ENCODE measurements around the gene RASA4B. TPM values are rescaled to one million over a fixed set of nuclear protein-coding genes. Genes with fewer than 3 reads are reported as not detected.
"Not testable (repeated sequence)": the region's sequence is repeated elsewhere in the genome, so short reads cannot be mapped to it uniquely, and the experiment has no call there.

RASA4B gene
- 143 TPM for total RNA-seq

DNA sequence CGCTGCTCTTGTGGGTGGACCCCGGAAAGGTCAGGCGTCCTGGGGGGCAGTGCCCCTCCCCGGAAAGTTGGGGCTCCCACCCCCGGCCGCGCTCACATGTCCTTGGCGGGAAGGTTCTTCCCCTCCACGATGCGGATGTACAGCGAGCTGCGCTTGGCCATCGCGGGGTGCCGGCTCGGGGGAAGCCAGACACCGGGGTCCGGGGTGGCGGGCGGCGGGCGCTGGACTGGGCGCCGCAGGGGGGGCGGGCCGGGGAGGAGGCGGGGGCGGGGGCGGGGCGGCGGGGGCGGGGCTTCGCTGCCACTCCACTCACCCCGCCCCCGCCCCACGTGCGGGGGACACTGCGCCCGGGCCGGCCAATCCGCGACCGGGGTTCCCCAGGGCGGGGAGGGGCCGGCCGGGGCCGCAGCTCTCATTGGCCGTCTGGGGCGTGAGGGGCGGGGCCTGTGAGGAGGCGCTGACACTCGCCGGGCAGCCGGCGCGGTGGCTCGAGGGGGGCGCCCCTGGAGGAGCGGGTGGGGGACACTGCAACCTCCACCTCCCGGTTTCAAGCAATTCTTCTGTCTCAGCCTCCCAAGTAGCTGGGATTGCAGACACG lies at the start of gene RASA4B:
Gene RASA4B, minus strand, starts transcription at position 228 of the 598 bp plus-strand sequence. Its CDS starts 67 bp downstream, at position 161.
- H3K27ac ChIP-seq; H3K9me3 ChIP-seq; H3K36me3 ChIP-seq; H3K27me3 ChIP-seq; intact Hi-C loops (cut with DNase I); H3K4me1 ChIP-seq: not testable (repeated sequence)
- peak in 1 of 2 donors; percentile 40 for DNase-seq (ENCODE audit: low spot score in 2 of 2)
- peak within 1 kb of the TSS in 1 of 2 donors; percentile 50 for H3K4me3 ChIP-seq

DNA sequence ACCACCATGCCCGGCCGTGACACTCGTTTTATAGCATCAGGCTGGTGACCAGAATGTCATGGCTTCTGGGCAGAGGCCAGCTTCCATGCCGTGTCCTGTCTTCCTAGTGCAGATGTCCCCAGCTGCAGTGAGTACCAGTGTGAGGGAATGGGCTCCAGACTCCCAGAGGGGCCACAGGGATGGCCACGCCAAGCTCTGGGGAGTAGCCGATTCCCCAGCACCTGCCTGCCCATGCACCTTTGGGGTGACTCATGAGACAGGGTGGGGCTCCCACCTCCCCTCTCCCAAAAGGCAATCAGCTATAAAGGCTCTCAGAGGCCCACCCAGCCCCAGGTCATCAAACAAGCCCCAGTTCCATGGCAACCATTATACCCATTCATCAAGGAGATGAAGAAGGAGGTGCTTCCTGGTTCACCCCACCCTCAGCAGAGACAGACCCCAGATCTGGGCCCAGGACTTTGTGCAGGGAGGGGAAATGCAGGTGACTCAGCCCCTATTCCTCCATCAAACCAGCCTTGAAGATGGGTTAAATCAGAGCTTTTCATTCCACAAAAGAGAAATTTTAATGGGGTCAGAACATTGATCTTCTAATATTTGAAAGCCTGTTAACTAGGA lies 33.3 kb upstream of the RASA4B start, which contains the start of gene SPDYE2:
Gene SPDYE2, plus strand, starts transcription at position 419 of the 615 bp plus-strand sequence. CDS start 2,030 bp downstream, outside the sequence.
- intact Hi-C loops (cut with DNase I); H3K36me3 ChIP-seq; H3K4me1 ChIP-seq; H3K27me3 ChIP-seq; H3K9me3 ChIP-seq; H3K27ac ChIP-seq; H3K4me3 ChIP-seq; DNase-seq (ENCODE audit: low spot score in 2 of 2): not testable (repeated sequence)

DNA sequence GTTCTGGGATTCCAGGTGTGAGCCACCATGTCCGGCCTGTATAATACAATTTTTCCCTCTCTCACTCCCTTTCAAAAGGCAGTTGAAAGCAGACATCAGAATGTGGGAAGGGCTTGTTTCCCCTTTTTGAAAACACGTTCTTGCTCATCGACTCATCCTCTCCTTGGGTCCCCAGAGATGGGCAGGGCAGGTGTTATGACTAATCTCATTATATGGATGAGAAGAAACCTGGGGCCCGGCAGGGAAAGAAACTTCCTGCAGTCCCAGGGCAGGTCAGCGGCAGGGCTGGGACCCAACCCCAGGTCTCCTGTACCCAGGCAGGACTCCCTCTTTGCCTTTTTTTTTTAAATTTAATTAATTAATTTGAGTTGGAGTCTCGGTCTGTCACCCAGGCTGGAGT lies 28.8 kb upstream of the RASA4B start:
- DNase-seq (ENCODE audit: low spot score in 2 of 2); H3K9me3 ChIP-seq; H3K4me3 ChIP-seq; H3K27ac ChIP-seq; intact Hi-C loops (cut with DNase I); H3K36me3 ChIP-seq; H3K4me1 ChIP-seq; H3K27me3 ChIP-seq: not testable (repeated sequence)

DNA sequence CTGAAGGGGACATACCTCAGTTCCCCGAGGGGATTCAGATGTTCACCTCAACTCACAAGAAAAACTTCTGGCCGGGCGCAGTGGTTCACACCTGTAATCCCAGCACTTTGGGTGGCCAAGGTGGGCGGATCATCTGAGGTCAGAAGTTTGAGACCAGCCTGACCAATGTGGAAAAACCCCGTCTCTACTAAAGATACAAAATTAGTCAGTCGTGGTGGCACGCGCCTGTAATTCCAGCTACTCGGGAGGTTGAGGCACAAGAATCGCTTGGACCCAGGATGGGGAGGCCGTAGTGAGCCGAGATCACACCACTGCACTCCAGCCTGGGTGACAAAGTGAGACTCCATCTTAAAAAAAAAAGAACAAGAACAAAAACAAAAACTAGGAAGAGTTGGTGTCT lies 27.7 kb upstream of the RASA4B start:
- H3K4me1 ChIP-seq; H3K36me3 ChIP-seq; H3K27ac ChIP-seq; H3K27me3 ChIP-seq; DNase-seq (ENCODE audit: low spot score in 2 of 2); intact Hi-C loops (cut with DNase I); H3K9me3 ChIP-seq; H3K4me3 ChIP-seq: not testable (repeated sequence)

DNA sequence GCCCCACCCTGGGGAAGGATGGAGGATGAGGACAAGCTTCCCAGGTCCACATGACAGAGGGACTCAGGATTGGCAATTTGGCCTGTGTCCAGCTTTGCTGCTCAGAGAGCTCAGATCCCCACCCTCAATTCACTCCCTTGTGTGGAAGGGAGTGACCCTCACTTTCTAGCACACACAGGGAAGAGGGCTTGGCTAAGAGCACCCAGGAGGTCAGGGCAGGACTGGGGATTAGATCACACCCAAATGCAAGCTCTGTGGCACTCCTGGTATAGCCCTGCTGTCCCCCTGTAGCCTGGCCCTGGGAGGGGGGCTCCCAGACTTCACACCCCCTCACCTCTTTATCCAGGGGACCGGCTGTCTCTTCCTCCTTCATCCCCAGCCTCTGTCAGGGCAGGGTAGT lies 26.8 kb upstream of the RASA4B start:
- H3K27me3 ChIP-seq; H3K9me3 ChIP-seq; H3K4me1 ChIP-seq; H3K36me3 ChIP-seq; intact Hi-C loops (cut with DNase I); H3K4me3 ChIP-seq; H3K27ac ChIP-seq; DNase-seq (ENCODE audit: low spot score in 2 of 2): not testable (repeated sequence)

DNA sequence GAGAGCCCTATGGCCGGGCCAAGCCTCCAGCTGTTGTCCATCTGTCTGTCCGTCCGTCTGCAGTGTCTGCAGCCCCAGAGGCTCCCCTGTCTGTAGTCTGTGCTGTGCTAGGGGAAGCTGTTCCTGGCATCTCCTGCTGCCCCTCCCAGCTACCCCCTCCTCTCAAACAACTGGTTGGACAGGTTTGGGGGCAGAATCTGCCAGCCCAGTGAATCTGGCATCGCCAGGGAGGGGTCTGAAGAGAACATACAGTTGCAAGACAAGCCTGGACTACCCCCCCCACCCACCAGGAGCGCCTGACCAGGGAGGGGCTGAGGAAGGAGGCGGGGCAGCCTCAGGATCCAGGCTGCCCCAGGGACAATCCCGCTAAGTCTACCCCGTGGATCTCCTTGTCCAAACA lies 26.0 kb upstream of the RASA4B start, which contains the start of gene UPK3BL2:
Gene UPK3BL2, minus strand, starts transcription at position 101 of the 400 bp plus-strand sequence. Its CDS starts 60 bp downstream, at position 41.
- H3K27me3 ChIP-seq; H3K9me3 ChIP-seq; H3K4me1 ChIP-seq; H3K27ac ChIP-seq; intact Hi-C loops (cut with DNase I); H3K4me3 ChIP-seq; DNase-seq (ENCODE audit: low spot score in 2 of 2); H3K36me3 ChIP-seq: not testable (repeated sequence)

DNA sequence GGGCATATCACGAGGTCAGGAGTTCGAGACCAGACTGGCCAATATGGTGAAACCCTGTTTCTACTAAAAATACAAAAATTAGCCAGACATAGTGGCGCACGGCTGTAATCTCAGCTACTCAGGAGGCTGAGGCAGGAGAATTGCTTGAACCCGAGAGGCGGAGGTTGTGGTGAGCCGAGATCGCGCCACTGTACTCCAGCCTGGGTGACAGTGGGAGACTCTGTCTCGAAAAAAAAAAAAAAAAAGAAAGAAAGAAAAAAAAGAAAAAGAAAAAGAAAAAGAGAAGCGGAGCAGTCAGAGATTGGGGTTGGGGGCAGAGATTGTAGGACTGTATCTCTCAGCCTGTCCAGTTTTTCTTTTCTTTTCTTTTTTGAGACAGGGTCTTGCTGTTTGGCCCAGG lies 25.2 kb upstream of the RASA4B start:
- H3K27ac ChIP-seq; H3K27me3 ChIP-seq; H3K4me1 ChIP-seq; H3K36me3 ChIP-seq; DNase-seq (ENCODE audit: low spot score in 2 of 2); intact Hi-C loops (cut with DNase I); H3K4me3 ChIP-seq; H3K9me3 ChIP-seq: not testable (repeated sequence)

DNA sequence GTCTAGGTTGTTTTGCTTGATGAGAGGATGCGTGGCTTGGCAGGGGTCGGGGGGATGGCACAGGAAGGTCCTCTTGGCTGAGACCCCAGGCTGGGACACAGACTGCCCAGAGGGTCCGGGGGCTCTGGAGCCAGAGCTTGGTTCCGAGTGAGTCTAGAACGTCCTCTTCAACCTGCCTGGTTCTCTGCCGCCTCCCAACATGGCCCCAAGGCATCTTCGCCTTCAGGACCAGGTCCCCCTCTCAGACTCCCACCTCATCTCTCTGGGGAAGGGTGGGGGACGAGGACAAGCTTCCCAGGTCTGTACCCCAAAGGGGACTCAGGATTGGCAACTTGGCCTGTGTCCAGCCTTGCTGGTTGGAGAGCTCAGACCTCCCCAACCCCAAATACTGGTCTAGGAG lies 24.5 kb upstream of the RASA4B start:
- H3K4me1 ChIP-seq: not testable (repeated sequence)

DNA sequence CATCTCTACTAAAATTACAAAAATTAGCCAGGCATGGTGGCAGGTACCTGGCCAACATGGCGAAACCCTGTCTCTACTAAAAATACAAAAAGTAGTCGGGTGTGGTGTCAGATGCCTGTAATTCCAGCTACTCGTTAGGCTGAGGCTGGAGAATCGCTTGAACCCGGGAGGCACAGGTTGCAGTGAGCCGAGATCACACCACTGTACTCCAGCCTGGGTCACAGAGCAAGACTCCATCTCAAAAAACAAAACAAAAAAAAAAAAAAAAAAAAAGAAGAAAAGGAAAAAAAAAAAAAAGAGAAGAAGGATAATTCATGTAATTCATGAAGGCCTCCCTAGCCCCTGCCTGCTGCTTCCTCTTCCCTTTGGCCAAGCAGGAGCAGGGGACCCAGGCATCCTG lies 23.0 kb upstream of the RASA4B start:
- H3K4me3 ChIP-seq; H3K4me1 ChIP-seq; H3K27me3 ChIP-seq; DNase-seq (ENCODE audit: low spot score in 2 of 2); intact Hi-C loops (cut with DNase I); H3K9me3 ChIP-seq; H3K36me3 ChIP-seq; H3K27ac ChIP-seq: not testable (repeated sequence)

More for the DNA sequence above, 24.5 kb upstream of the RASA4B start:
- intact Hi-C loops (cut with DNase I); H3K27me3 ChIP-seq; H3K4me3 ChIP-seq; DNase-seq (ENCODE audit: low spot score in 2 of 2); H3K9me3 ChIP-seq; H3K27ac ChIP-seq; H3K36me3 ChIP-seq: not testable (repeated sequence)

DNA sequence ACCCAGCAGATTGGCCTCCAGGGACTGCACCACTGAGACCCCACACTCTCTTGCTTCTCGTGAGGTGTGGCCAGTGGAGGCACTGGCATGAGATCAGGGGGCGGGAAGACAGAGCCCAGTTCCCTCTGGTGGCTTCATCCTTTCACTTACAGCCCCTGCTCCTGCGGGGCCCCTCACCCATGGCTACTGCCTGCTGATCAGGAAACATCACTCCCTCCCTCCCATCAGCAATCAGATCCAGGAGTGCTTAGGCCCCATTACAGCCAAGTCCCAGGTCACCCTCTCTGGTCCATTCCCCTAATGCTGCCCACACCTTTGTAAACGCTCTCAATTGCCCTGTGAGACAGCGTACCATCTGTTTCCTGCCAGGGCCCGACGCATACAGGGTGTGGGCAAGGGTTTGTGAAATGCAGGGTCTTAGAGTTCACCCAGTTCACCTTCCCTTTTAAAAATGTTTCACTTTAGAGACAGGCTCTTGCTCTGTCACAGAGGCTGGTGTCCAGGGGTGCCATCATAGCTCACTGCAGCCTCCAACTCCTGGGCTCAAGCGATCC lies 17.6 kb upstream of the RASA4B start:
- H3K4me3 ChIP-seq; DNase-seq (ENCODE audit: low spot score in 2 of 2); H3K4me1 ChIP-seq; H3K27me3 ChIP-seq; H3K36me3 ChIP-seq; intact Hi-C loops (cut with DNase I); H3K27ac ChIP-seq; H3K9me3 ChIP-seq: not testable (repeated sequence)

DNA sequence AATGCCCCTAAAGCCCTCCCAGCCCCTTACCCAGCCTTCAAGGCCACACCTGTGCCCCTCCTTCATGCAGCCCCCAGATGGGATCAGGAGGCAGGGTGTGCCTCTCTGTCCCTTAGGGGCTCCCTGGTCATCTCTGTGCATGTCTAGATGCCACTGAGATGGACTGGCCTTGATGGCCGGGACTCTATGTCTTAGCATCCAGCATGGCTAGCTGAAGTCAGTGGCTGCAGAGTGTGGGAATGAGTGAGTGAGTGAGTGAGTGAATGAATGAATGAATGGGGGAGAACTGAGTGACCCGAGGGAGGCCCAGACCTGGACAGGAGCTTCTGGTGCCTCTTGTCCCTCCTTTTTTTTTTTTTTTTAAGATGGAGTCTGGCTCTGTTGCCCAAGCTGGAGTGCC lies 14.6 kb upstream of the RASA4B start:
- not testable (repeated sequence) for H3K4me3 ChIP-seq, H3K36me3 ChIP-seq

DNA sequence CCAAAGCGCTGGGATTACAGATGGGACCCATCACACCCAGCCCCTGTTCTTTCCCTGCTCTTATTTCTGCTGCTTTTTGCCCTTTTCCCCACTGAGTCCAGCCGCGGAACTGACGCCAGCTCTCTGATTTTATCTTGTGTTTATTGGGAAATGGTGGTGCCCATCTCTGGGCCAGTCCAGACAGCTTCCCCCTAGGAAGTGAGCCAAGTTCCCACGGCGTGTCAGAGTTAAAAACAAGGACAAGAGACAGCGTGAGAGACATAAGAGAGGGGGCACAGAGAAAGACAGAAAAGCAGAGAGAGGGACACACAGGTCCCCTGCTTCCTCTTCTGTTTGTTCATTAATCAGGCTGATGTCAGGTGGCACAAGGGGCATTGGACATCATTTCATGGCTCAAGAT lies 14.0 kb upstream of the RASA4B start:
- intact Hi-C loops (cut with DNase I); DNase-seq (ENCODE audit: low spot score in 2 of 2); H3K36me3 ChIP-seq; H3K27me3 ChIP-seq; H3K4me1 ChIP-seq; H3K4me3 ChIP-seq; H3K9me3 ChIP-seq; H3K27ac ChIP-seq: not testable (repeated sequence)

More for the DNA sequence above, 14.6 kb upstream of the RASA4B start:
- intact Hi-C loops (cut with DNase I); H3K27me3 ChIP-seq; DNase-seq (ENCODE audit: low spot score in 2 of 2); H3K4me1 ChIP-seq; H3K9me3 ChIP-seq; H3K27ac ChIP-seq: not testable (repeated sequence)

DNA sequence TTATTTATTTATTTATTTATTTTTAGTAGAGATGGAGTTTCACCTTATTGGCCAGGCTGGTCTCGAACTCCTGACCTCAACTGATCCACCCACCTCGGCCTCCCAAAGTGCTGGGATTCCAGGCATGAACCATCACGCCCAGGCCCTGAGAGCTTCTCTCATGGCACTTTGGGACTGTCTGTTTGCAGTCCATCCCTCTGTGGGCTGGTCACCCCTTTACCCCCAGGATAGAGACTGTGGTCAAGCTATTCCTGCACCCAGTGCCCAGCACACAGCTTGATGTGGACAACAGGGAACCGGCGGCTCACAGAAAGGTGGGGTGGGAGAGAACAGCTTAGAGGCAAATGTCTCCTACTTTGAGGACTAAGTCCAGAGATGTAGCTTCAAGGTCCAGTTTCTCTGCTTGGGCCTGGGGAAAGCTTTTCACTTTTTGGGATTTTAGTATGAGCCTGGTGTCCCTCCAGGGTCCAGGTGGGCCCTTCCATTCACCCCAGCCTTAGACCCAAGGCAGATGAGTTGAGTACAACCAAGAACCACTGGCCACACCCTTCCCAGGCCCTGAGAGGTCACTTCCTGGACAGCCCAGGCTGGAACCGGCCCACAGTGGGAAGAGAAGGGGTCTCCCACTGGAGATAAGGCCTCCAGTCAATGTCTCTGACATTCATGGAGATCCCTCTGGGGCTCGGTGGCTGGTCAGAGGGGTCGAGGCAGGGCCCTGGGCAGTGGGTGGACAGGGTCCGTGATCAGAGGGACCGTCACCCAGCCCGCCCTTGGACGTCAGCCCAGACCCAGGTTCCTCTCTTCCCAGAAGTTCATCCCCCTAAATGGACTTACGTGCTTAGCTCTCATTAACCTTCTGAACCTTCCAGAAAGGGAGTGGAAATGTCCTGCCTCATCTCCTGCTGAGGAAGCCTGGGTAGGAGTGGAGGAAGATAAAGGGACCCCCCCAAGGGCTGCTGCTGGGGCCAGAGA lies 10.5 kb upstream of the RASA4B start:
- H3K27me3 ChIP-seq; intact Hi-C loops (cut with DNase I); H3K9me3 ChIP-seq; H3K4me3 ChIP-seq; H3K27ac ChIP-seq; H3K4me1 ChIP-seq; H3K36me3 ChIP-seq: not testable (repeated sequence)
- peak in 1 of 2 donors; percentile 19 for DNase-seq (ENCODE audit: low spot score in 2 of 2)

All from ascending aorta (tissue), 2 donors.